ENCODE results near the gene BLVRB.
"Not testable (repeated sequence)": the region's sequence is repeated elsewhere in the genome, so short reads cannot be mapped to it uniquely, and the experiment has no call there.

Gene BLVRB

DNA sequence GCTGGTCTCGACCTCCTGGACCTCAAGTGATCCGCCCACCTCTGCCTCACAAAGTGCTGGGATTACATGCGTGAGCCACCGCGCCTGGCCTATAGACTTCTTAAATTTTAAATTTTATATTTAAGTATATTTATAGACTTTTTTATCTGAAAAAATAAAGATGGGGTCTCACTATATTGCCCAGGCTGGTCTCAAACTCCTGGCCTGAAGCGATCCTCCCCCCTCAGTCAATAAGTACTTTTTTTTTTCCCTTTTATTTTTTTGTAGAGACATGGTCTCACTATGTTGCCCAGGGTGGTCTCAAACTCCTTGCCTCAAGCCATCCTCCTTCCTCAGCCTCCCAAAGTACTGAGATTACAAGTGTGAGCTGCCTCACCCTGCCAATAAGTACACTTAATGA, 41.6 kb downstream of the BLVRB start:
- no peak for DNase-seq (ENCODE audit: low read depth in 1 of 2, low spot score in 1 of 2)

DNA sequence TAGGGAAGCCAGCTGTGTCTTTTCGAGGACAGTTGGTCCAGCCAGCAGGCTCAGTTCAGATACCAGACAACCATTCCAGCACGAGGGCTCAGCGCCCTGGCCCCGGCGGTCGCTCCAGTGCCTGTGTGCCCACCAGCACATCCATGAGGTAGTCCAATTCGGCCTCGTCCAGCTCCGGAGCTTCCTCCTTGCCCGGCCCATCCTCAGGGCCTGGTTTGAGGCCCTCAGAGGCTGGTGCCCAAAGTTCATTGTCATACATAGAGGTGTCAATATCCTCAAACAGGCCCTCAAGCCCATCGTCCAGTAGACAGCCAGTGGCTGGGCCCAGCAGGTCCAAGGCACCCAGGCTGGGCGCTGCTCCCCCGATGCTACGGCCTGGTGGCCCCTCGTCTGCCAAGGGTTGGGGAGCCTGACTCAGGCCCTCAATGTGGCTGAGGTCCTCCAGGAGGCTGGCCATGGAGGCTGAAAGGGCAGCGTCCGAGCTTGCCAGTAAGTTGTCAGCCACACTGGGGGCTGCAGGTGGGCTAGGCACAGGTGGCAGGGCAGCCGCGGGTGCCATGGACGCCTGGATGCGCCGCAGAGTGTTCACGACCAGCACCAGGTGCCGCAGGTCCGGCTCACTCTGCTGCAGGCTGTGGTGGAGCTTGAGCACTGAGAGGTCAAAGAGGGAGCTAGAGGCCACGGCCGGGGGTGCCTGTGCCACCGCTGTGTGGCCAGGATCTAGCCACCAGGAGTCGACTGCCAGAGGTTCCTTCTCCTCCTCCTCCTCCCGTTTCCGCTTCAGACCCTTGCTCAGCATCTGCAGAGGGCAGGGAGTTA, 42.6 kb downstream of the BLVRB start:
- DNase-seq (ENCODE audit: low read depth in 1 of 2, low spot score in 1 of 2): no peak

DNA sequence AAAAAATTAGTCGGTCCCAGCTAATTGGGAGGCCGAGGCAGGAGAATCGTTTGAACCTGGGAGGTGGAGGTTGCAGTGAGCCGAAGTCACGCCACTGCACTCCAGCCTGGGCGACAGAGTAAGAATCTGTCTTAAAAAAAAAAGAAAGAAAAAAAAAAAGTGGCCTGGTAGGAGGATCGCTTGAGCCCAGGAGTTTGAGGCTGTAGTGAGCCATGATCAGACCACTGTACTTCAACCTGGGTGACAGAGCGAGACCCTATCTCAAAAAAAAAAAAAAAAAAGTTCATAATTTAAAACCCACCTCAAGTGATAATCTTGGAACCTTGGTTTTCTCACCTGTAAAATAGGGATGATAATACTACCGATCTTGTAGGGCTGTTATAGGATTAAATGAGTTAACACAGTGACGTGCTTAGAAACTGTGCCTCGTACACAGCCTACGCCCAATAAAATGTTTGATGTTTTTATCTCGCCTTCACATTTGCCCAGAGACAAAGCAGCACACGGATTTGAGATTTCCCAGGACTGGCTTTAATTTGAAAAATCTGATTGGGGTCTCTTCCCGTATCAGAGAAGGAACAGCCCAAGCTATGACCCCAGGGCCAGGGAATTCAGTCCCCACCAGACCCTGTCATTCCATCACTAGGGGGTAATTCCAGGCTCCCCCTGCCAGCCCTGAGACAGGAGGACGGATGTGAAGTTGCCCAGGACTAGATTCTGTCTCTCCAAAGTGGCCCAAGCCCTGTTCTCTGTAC, 43.4 kb downstream of the BLVRB start:
- no peak for DNase-seq (ENCODE audit: low read depth in 1 of 2, low spot score in 1 of 2)

DNA sequence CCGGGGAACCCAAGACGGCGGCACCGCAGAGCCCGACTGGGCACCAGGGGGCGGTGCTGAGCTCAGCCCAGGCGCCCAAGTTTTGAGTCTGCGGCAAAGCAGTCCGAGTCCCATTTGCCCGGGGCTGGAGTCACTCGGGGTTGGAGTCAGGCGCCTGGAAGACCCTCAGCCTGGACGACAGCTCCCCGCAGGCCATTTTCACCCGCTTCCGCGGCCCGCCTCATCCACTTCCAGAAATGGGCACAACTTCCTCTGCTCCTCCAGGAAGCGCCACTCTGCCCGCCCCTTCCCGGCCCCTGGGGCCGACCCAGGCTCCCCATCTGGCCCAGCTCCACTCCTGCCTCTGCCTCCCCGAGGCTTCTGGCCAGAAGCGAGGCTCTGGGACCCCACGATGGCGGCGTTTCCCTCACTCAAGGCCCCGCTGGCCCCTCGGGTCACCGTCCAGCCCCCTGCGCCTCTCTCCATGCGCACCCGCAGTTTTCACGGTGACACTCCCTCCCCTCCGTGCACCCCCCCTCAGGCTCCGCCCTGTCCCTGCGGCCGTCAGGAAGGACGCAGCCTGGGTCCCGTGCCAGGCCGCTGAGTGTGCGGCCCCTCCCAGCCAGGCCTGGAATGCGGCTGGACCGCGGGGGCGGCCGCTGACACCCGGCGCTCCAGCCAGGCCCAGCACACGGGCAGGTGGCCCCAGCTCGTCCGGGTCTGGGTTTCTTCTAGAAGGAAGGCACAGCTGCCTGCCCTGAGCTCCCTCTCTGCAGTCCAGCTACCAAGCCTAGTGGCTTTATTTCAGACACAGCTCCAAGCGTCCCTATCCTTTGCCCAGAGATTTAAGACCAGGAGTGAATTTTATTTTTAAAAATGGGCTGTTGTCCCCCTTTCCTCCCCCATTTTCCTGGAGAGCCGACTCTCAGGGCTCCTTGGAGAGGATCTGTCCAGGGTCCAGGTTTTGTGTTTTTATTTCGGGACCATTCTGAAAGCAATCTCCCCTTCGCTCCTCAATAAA, 44.5 kb downstream of the BLVRB start:
- peak; percentile 47 to 57 for DNase-seq (ENCODE audit: low read depth in 1 of 2, low spot score in 1 of 2)

DNA sequence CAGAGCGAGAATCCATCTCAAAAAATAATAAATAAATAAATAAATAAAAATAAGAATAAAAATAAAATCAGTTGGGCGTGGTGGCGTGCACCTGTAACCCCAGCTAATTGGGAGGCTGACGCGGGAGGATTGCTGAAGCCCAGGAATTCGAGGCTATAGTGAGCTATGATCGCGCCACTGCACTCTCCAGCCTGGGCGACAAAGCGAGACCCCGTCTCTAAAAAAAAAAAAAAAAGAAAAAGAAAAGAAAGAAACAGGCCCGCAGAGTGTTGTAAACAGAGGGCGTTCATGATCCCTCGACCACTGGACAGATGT, 45.1 kb downstream of the BLVRB start:
- DNase-seq (ENCODE audit: low read depth in 1 of 2, low spot score in 1 of 2): no peak

DNA sequence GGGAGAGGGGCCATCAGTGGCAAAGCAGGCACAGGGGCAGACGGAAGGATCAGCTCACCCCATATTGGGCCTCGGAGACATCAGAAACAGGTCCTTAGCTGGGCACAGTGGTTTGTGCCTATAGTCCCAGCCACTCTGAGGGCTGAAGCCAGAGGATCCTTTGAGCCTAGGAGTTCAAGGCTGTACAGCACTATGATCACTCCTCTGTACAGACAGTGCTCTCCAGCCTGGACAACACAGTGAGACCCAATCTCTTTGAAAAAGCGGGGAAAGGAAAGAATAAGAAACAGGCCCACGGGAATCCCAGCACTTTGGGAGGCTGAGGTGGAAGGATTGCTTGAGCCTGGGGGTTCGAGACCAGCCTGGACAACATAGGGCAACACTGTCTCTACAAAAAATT, 45.8 kb downstream of the BLVRB start:
- no peak for DNase-seq (ENCODE audit: low read depth in 1 of 2, low spot score in 1 of 2)

DNA sequence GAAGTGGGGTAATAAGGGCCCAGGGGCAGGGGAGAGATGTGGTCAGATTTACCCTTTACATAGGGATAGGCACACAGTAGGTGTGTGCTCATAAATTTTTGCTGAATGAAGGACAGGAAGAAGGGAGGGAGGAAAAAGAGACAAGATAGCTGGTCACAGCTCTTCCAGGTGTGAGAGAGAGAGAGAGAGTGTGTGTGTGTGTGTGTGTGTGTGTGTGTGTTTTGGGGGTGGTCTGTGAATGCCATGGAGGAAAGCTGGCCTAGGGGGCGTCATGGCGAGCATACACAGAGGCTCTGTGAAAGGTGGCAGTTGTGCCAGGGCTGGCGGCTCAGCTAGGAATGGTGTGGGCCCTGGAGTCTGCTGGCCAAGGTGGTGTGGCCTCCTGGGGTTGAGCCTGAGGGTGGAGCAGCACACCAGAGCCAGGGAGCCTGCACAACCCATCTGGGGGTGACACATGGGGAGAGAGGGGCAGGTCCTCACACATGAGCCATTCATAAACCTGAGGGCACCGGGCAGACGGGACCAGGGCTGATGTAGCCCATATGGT, 46.4 kb downstream of the BLVRB start:
- DNase-seq (ENCODE audit: low read depth in 1 of 2, low spot score in 1 of 2): no peak

DNA sequence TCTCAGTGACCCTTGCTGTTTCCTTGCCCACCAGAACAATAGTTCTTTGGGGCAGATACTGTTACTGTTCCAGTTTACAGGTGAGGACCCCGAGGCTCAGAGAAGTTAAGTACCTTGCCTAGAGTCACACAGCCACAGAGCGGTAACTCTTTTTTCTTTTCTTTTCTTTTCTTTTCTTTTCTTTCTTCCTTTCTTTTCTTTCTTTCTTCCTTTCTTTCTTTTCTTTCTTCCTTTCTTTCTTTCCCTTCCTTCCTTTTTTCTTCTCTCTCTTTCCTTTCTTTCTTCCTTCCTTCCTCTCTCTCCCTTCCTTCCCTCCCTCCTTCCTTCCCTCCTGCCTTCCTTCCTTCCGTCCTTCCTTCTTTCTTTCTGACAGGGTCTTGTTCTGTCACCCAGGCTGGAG, 47.5 kb downstream of the BLVRB start:
- no peak for DNase-seq (ENCODE audit: low read depth in 1 of 2, low spot score in 1 of 2)

DNA sequence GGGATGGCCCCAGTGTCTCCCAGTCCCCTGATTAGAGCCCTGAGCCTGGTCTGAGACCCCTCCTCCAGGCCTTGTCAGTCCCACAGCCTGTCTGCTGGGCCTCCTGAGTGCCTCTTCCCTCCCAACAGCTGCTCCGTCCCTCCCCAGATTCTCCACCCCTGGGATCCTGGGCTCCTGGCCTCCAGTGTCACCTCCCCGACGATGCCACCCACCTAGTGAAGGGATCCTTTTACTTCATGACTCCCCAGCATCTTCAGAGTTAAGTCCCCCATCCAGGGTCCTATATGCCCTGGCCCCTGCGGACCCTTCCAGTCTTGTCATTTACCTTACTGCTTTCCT, 47.9 kb downstream of the BLVRB start:
- DNase-seq (ENCODE audit: low read depth in 1 of 2, low spot score in 1 of 2): no peak

DNA sequence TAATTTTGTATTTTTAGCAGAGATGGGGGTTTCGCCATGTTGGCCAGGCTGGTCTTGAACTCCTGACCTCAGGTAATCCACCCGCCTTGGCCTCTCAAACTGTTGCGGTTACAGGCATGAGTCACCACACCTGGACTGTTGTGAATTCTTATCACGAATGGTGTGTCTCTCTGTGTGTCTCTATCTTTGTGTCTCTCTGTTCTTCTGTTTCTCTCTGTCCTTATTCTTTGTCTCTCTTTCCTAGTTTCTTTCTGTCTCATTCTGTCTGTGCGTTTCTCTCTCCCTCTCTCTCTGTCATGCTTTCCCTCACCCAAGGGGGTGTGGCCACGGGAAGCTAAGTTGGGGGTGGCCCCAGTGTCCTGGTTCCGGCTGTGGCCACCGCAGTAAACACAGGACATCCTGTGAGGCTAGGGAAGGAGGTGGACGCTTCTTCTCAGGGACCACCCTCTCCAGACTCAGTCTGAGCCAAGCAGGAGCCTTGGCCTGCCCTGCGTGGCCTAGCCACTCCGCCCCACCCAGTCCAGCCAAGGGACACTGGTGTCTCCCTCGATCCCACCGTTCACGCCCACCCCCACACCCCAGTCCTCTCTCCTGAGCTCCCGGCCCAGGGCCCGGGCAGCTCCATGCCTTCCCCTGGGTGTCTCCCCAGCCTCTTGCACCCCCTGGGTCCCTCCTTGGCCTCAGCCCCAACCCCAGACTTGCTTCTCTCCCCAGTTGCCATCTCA, 48.5 kb downstream of the BLVRB start:
- DNase-seq (ENCODE audit: low read depth in 1 of 2, low spot score in 1 of 2): no peak

DNA sequence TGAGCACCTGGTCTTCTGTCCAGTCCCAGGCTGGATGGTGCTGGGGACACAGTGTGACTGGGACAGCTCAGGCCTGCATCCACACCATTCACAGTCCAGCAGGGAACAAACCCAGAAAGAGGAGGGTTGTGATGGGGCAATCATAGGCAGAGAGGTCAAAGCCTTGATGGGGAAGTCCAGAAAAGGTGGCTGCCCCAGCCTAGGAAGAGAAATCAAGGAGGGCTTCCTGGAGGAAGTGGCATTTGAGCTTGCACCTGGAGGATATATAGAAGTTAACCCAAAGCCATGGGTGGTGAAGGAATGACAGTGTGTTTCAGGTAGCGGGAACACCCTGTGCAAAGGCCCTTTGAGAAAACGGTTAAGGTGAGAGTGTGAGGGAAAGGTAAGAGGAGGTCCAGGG, 49.8 kb downstream of the BLVRB start:
- DNase-seq (ENCODE audit: low read depth in 1 of 2, low spot score in 1 of 2): no peak

DNA sequence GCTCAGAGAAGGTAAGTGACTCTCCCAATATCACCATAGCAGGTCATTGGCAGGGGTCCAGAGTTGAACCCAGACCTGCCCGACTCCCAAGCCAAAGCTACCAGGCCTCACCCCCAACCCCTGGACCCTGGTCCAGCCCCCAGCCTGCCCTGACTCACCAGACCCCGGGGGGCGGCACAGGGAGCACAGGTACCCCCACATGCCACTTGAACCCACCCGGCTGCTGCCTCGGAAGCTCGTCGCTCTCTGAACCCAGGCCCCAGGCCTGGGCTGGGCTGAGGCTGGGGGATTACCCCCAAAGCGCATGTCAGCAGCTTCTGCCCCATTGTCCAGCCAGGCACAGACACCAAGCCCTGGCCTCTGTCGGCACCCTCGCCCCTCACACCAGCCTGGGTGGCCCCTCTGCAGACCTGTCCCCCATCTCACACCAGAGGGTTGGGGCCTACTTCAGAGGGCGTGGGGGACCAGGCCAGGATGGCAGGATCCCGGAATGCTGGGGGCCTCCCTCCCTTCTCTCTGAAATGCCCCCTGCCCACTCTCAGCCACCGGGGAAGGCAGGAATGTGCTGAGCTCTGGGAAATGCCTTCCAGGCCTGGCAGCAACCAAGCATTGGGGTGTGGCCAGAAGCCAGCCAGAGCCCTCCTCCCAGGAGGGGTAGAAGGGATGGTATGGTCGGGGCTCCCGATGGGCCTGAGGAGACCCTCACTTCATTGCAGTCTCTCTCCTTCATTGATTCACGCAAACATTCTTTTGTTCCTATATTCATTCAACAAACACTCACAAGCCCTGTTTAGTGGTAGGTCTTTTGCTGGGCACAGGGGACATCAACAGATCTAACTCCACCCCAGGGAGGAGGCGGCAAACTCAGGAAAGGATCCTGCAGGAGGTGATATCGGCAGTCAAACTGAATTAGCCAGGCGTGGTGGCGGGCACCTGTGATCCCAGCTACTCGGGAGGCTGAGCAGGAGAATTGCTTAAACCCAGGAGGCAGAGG, 50.7 kb downstream of the BLVRB start:
- no peak for DNase-seq (ENCODE audit: low read depth in 1 of 2, low spot score in 1 of 2)

DNA sequence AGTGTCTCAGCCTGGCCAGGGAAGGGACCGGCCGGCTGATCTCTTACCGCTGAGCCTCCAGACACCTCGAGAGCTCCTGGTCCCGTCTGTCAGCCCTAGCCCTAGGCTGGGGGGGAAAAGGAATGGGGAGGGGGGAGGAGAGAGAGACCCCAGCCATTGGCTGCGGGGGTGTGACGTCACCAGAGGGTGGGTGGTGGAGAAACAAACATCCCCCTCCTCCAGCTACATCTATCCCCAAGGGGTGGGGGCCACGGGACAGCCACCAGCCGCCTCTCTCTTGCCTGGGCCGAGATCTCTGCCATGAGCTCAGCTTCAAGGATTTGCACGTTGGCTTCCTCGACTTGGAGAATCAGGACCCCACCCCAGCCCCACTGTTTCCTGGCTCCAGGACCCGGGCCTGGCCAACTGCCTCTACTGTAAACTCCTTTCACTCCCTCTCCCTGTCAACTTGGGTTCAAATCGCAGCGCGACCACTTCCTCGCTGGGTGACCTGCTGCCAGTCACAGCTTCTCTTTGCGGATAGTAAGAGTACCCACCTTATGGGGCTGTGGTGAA, 52.2 kb downstream of the BLVRB start, which contains the start of gene PRX:
TSS of gene PRX (minus strand) at position 88 of the 555 bp plus-strand sequence. CDS start 5,446 bp downstream, outside the sequence.
- no peak for DNase-seq (ENCODE audit: low read depth in 1 of 2, low spot score in 1 of 2)

DNA sequence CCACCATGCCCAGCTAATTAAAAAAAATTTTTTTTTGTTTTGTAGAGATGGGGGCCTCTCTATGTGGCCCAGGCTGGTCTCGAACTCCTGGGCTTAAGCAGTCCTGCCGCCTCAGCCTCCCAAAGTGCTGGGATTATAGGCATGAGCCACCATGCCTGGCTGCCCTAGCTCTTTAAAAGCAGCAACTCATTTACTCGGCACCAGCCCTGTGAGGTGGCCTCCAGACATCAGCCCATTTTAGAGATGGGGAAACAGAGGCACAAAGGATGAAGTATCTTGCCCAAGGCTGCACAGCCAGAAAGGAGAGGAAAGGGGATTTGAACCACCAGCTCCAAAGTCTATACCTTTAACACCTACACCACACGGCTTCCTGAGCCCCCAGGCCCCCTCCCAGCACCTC, 52.7 kb downstream of the BLVRB start:
- no peak for DNase-seq (ENCODE audit: low read depth in 1 of 2, low spot score in 1 of 2)

DNA sequence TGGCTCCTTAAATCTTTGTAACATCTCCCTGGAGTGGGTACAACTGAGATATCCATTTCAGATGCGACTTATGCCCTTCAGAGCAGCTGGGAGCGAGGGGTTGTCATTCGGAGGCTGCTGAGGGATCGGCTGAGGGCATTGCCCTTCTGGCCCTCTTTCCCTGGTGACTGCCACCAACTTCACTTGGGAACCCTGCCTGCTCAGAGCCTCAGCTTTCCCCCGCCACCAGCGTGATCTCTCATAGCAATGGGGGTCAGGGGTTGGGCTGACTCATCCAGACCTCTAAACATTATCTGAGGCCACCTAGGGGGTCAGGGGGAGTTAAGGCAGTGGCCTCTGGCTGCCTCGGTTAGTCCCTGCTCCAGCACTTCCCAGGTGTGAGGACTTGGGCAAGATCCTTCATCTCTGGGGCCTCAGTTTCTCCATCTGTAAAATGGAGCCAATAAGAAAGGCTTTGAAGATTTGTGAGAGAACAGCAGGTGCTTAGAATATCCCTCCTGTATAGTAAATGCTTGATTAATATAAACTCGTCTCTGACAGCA, 53.5 kb downstream of the BLVRB start:
- no peak for DNase-seq (ENCODE audit: low read depth in 1 of 2, low spot score in 1 of 2)

DNA sequence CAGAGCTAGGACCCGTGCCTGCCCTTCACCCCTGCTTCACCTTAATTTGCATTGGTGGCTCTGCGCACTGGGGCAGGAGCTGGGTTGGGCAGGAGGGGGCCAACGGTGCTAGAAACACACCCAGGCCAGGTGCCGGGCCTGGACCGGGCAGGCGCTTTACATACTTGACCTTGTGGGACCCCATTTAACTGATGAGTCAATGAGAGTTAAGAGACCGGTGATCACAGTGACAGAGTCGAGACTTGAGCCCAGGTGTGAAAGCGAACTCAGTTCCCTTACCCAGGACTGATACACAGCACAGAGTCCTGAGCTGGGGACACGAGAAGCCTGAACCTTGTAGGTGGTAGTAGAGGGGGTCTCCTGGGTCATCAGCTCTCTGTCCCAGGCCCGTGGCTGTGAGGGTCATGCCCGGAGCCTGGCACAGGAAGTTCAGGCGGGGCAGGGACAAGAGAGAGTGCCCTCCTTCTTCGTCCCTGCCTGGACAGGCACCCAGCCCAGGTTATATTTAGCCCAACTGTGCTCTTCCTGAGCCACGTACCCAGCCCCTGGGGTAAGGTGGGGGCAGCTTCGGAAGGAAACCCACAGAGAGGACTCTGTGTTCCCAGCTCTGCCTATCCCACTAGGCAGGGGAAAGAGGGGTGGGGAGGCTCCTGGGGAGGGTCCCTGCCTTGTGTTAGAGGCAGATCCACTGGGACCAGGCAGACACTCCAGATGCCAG, 54.3 kb downstream of the BLVRB start:
- no peak for DNase-seq (ENCODE audit: low read depth in 1 of 2, low spot score in 1 of 2)

DNA sequence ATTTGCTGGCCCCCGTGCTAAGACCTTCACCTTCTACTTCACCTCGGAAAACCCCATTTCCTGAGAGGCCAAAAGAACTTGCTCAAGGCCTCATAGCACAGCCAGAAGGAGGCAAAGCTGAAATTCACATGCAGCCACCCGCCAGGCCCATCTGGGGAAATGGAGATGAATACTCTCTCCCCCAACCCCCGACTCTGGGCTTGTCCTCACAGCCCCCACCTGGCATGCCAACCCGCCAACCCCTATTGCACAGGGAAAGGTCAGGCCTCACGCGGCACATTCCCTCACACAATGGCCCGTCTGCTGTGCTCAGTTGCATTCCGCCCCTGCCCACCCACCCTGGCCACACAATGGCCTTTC, 55.5 kb downstream of the BLVRB start:
- no peak for DNase-seq (ENCODE audit: low read depth in 1 of 2, low spot score in 1 of 2)

DNA sequence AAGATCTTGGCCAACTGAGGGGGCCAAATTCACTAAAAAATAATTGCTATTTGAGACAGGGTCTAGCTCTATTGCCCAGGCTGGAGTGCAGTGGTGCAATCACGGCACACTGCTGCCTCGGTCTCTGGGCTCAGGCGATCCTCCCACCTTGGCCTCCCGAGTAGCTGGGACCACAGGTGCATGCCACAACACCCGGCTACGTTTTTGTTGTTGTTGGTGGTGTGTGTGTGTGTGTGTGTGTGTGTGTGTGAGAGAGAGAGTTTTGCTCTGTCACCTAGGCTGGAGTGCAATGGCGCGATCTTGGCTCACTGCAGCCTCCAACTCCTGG, 57.0 kb downstream of the BLVRB start:
- DNase-seq (ENCODE audit: low read depth in 1 of 2, low spot score in 1 of 2): not testable (repeated sequence)
